ENCODE results near the gene CDON.

Gene CDON

DNA sequence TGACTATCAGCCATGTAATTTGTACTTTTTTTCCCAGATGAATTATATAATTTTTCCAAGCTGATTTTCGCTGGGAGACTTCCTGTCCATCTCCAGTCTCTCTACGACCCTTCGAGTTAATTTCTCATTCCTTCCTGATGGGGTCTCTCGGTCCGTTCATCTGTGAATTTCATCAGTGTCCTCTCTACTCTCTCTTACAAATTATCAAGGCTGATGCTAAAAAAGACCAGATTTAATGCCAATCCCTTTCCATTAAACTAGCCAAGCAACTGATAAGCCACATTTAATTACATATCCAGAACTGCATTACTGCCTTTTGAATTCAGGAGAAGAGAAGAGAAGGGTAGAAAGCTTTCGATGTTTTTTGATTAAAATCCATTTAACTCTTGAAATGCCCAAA is 91.0 kb downstream of the CDON start:
- H3K4me3 ChIP-seq (ENCODE audit: low read length): no peak overlapping the region
- TF ChIP-seq, protein P1, sequence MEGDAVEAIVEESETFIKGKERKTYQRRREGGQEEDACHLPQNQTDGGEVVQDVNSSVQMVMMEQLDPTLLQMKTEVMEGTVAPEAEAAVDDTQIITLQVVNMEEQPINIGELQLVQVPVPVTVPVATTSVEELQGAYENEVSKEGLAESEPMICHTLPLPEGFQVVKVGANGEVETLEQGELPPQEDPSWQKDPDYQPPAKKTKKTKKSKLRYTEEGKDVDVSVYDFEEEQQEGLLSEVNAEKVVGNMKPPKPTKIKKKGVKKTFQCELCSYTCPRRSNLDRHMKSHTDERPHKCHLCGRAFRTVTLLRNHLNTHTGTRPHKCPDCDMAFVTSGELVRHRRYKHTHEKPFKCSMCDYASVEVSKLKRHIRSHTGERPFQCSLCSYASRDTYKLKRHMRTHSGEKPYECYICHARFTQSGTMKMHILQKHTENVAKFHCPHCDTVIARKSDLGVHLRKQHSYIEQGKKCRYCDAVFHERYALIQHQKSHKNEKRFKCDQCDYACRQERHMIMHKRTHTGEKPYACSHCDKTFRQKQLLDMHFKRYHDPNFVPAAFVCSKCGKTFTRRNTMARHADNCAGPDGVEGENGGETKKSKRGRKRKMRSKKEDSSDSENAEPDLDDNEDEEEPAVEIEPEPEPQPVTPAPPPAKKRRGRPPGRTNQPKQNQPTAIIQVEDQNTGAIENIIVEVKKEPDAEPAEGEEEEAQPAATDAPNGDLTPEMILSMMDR (conservative IDR thresholded peaks at IDR 0.05; ENCODE audit: low read depth, low read length): no peak
- DNase-seq (ENCODE audit: low read depth): no peak

DNA sequence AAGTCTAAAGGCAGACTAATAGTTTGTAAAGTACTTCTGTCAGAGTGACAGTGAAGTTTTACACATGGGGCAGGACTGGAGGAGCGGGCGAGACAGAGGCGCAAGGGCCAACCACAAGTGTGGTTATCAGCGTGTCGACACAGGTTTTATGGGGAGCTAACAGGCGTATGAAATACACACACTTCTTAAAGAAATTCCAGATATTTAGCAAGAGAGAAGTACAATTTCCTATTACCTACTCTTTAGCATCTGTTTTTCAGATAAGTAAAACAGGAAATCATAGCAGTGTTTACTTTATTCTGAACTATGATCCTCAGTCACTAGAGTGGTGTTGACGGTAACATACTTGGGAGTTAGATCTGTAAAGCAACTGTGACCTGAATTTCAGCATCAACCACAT is 94.3 kb downstream of the CDON start:
- no peak for DNase-seq (ENCODE audit: low read depth)
- TF ChIP-seq, protein P1 (conservative IDR thresholded peaks at IDR 0.05; ENCODE audit: low read depth, low read length): no peak
- no peak overlapping the region for H3K4me3 ChIP-seq (ENCODE audit: low read length)

DNA sequence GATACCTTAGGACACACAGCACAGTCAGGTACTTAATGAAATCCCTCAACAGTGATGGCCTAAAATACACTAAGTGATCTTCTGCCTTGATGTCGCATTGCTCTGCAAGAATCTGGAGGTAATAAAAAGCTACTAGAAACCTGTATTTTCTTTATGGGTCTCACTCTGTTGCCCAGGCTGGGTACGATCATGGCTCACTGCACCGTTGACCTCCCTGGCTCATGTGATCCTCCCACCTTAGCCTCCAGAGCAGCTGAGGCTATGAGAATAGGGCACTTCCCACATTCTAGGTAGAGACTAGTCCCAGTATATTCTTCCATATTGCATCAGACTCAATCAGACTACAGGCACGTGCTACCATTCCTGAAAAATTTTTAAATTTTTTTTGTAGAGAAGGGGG is 95.2 kb downstream of the CDON start:
- DNase-seq (ENCODE audit: low read depth): no peak
- TF ChIP-seq, protein P1 (conservative IDR thresholded peaks at IDR 0.05; ENCODE audit: low read depth, low read length): no peak
- no peak overlapping the region for H3K4me3 ChIP-seq (ENCODE audit: low read length)

DNA sequence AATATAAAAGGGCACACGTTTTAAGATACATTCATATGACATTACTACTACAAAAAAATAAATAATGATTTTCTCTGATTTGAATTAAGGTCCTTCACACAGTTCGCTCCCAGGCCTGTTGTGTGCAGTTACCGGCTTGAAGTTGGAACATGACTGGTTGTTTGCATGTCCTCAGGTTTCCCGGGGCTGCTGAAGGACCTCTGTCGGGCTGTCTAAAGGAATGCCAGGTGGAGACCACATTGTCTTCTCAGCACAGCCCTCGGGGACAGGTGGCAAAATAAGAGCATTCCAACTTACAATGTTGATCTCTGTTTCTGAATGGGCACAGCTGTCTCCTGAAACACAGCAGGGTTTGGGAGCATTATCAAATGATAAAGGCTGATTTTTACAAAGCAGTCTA is 101.9 kb downstream of the CDON start:
- DNase-seq (ENCODE audit: low read depth): no peak
- TF ChIP-seq, protein P1 (conservative IDR thresholded peaks at IDR 0.05; ENCODE audit: low read depth, low read length): no peak

DNA sequence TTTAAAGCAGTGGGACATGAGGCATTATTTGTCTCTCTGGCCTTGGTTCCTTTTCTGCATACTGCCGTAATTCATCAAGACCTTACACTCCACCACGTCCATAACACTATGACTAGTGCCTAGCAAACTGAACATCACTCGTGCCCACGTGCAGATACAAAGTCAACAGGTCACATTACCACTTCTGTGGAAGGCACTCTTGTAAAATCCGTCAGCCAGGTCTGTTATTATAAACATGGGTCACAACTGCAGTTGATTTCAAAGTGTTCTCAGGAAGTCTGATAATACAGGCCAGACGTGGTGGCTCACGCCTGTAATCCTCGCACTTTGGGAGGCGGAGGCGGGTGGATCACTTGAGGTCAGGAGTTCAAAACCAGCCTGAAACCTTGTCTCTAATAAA is 102.7 kb downstream of the CDON start:
- no peak for DNase-seq (ENCODE audit: low read depth)
- no peak overlapping the region for H3K4me3 ChIP-seq (ENCODE audit: low read length)
- TF ChIP-seq, protein P1 (conservative IDR thresholded peaks at IDR 0.05; ENCODE audit: low read depth, low read length): no peak

More for the DNA sequence above, 101.9 kb downstream of the CDON start:
- H3K4me3 ChIP-seq (ENCODE audit: low read length): no peak overlapping the region

DNA sequence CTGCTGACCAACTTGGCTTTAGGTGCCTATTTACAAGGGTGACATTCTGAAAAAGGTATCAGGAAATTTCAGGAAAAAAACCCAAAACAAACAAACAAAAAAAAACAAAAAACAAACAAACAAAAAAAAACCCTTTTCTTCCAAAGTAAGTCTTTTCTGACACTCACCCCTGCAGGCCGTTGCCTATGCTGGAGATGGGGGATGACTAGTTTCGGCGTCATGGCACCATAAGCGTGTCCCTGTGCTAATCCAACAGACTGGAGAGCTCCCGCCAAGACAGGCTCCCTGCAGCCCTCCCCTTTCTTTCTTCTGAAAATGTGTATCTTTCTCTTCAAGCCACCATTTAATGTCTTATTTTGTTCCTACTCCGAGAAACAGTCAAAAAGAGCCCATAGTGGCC is 103.2 kb downstream of the CDON start:
- H3K4me3 ChIP-seq (ENCODE audit: low read length): no peak overlapping the region
- no peak for DNase-seq (ENCODE audit: low read depth)
- TF ChIP-seq, protein P1 (conservative IDR thresholded peaks at IDR 0.05; ENCODE audit: low read depth, low read length): no peak

DNA sequence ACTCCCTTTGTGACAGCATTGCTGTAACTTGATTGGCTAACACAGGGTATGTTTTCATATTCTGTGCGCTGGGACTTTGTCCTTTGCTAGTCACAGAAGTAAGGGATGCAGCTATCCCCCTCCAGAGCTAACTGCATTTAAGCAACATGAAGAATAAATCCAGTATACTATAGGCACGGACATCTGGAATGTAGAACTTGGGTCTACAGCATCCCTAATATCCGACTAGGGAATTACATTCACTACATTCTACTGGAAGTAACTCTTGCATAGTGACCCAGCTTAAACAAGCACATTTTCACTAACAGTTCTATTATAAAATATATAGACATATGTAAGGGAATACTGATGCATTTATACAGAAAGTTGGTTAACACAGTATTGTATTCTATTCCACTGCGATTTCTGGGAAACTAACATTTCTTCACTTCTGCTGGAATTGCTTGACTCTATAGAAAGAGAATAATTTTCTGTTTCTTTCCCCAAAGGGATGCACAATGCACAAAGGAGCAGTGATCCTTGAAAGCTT is 103.7 kb downstream of the CDON start:
- DNase-seq (ENCODE audit: low read depth): no peak
- TF ChIP-seq, protein P1 (conservative IDR thresholded peaks at IDR 0.05; ENCODE audit: low read depth, low read length): no peak
- no peak overlapping the region for H3K4me3 ChIP-seq (ENCODE audit: low read length)
